A549 (cell line): ENCODE data around the gene PATJ.

Experiments
- ATOH8 ChIP-seq: fragments of 250-450 bp; sonication (Bioruptor Pico); IDR thresholded peaks from 2 replicates; pipeline ENCODE4 v1.5.0; 2020; ENCODE audit warnings: low read depth, mild to moderate bottlenecking, moderate library complexity
- ESRRA ChIP-seq: fragments of 150-350 bp; IDR thresholded peaks from 2 replicates; pipeline ENCODE4 v1.6.1; 2014; ENCODE audit warnings: mild to moderate bottlenecking, low read length, borderline replicate concordance
- FOSB ChIP-seq: fragments of 250-450 bp; sonication (Bioruptor Pico); IDR thresholded peaks from 2 replicates; pipeline ENCODE4 v1.5.0; 2020; ENCODE audit warnings: mild to moderate bottlenecking, moderate library complexity
- JUN ChIP-seq, 2 experiments: fragments of >200 bp; sonication (Bioruptor Twin); formaldehyde crosslinking; IDR thresholded peaks; 2 replicates in 1 of 2; 3 replicates in 1 of 2; pipeline ENCODE4 v1.6.1; 2016 to 2017
- JUNB ChIP-seq: fragments of >200 bp; sonication (Bioruptor Twin); formaldehyde crosslinking; IDR thresholded peaks from 2 replicates; pipeline ENCODE4 v1.6.1; 2016
- MAZ ChIP-seq: fragments of 150-350 bp; IDR thresholded peaks from 2 replicates; pipeline ENCODE4 v1.6.1; 2014; ENCODE audit warnings: antibody characterized with exemption, low read depth, low read length, borderline replicate concordance
- NPAS2 ChIP-seq: fragments of 250-450 bp; sonication (Bioruptor Pico); IDR thresholded peaks from 2 replicates; pipeline ENCODE4 v1.8.0; 2022; ENCODE audit warnings: mild to moderate bottlenecking, moderate library complexity, borderline replicate concordance
- POLR2AphosphoS2 ChIP-seq: conservative IDR thresholded peaks from 2 replicates; pipeline ENCODE4 v1.6.1; 2012; ENCODE audit warnings: low read length, improper control_type of control experiment, inconsistent platforms
- RAD21 ChIP-seq, 2 experiments: fragments of >200 bp in 1 of 2; sonication (Bioruptor Twin) in 1 of 2; formaldehyde crosslinking in 1 of 2; IDR thresholded peaks in 1 of 2; conservative IDR thresholded peaks in 1 of 2; 2 replicates in 1 of 2; 3 replicates in 1 of 2; pipeline ENCODE4 v1.6.1; 2012 to 2018; ENCODE audit warnings: inconsistent platforms in 1 of 2
- SMC3 ChIP-seq: fragments of >200 bp; sonication (Bioruptor Twin); formaldehyde crosslinking; IDR thresholded peaks from 3 replicates; pipeline ENCODE4 v1.6.1; 2018; ENCODE audit warnings: inconsistent platforms
- TF ChIP-seq, protein P1 (sequence below): fragments of >200 bp; sonication (Bioruptor Twin); formaldehyde crosslinking; IDR thresholded peaks from 3 replicates; pipeline ENCODE4 v1.5.1; 2016
- TF ChIP-seq, protein P2 (sequence below): IDR thresholded peaks from 2 replicates; pipeline ENCODE4 v1.6.1; 2012; ENCODE audit warnings: low read depth, borderline replicate concordance
- TF ChIP-seq, protein P3 (sequence below): fragments of 200-600 bp; sonication (generic); IDR thresholded peaks from 2 replicates; pipeline ENCODE4 v1.6.1; 2016; ENCODE audit warnings: antibody characterized with exemption, mild to moderate bottlenecking, moderate library complexity

DNA sequence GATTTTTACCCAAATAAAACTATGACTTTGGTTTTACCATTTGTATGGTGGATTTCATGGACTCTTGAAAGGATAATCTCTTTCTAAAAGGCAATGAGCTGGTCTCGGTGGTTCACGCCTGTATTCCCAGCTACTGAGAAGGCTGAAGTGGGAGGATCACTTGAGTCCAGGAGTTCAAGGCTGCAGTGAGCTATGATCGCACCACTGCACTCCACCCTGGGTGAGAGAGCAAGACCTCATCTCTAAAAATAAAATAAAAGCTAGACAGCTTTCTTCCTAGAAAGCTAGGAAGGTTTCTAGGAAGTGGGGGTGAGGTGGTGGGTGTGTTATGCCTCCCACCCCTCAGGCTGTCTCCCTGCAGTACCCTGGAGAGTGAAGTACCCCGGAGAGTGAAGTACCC, 398.4 kb downstream of the PATJ start:
- TF ChIP-seq, protein P1, sequence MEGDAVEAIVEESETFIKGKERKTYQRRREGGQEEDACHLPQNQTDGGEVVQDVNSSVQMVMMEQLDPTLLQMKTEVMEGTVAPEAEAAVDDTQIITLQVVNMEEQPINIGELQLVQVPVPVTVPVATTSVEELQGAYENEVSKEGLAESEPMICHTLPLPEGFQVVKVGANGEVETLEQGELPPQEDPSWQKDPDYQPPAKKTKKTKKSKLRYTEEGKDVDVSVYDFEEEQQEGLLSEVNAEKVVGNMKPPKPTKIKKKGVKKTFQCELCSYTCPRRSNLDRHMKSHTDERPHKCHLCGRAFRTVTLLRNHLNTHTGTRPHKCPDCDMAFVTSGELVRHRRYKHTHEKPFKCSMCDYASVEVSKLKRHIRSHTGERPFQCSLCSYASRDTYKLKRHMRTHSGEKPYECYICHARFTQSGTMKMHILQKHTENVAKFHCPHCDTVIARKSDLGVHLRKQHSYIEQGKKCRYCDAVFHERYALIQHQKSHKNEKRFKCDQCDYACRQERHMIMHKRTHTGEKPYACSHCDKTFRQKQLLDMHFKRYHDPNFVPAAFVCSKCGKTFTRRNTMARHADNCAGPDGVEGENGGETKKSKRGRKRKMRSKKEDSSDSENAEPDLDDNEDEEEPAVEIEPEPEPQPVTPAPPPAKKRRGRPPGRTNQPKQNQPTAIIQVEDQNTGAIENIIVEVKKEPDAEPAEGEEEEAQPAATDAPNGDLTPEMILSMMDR: no peak
- TF ChIP-seq, protein P2, sequence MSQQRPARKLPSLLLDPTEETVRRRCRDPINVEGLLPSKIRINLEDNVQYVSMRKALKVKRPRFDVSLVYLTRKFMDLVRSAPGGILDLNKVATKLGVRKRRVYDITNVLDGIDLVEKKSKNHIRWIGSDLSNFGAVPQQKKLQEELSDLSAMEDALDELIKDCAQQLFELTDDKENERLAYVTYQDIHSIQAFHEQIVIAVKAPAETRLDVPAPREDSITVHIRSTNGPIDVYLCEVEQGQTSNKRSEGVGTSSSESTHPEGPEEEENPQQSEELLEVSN: no peak
- TF ChIP-seq ATOH8 (CRISPR knock-in tag) (no peak), RAD21 (conservative IDR thresholded peaks at IDR 0.05 in 1 of 2, IDR thresholded peaks at IDR 0.05 in 1 of 2) (no peak), MAZ (no peak), SMC3 (no peak), POLR2AphosphoS2 (no peak), JUN (IDR thresholded peaks at IDR 0.05) (no peak), NPAS2 (CRISPR knock-in tag) (no peak), FOSB (CRISPR knock-in tag) (no peak), JUNB (no peak), ESRRA (no peak)
- TF ChIP-seq, protein P3, sequence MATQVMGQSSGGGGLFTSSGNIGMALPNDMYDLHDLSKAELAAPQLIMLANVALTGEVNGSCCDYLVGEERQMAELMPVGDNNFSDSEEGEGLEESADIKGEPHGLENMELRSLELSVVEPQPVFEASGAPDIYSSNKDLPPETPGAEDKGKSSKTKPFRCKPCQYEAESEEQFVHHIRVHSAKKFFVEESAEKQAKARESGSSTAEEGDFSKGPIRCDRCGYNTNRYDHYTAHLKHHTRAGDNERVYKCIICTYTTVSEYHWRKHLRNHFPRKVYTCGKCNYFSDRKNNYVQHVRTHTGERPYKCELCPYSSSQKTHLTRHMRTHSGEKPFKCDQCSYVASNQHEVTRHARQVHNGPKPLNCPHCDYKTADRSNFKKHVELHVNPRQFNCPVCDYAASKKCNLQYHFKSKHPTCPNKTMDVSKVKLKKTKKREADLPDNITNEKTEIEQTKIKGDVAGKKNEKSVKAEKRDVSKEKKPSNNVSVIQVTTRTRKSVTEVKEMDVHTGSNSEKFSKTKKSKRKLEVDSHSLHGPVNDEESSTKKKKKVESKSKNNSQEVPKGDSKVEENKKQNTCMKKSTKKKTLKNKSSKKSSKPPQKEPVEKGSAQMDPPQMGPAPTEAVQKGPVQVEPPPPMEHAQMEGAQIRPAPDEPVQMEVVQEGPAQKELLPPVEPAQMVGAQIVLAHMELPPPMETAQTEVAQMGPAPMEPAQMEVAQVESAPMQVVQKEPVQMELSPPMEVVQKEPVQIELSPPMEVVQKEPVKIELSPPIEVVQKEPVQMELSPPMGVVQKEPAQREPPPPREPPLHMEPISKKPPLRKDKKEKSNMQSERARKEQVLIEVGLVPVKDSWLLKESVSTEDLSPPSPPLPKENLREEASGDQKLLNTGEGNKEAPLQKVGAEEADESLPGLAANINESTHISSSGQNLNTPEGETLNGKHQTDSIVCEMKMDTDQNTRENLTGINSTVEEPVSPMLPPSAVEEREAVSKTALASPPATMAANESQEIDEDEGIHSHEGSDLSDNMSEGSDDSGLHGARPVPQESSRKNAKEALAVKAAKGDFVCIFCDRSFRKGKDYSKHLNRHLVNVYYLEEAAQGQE: no peak
